ENCODE data around the gene PLXNA4. TPM values are rescaled to one million over a fixed set of nuclear protein-coding genes. Genes with fewer than 3 reads are reported as not detected.

PLXNA4 gene
- total and polyA plus RNA-seq, 9 of the 15 experiments (the other 6 are each of a cell fraction or from before 2014, with no cell fraction given) = under 0.01 to 0.09 TPM; not detected in 7

DNA sequence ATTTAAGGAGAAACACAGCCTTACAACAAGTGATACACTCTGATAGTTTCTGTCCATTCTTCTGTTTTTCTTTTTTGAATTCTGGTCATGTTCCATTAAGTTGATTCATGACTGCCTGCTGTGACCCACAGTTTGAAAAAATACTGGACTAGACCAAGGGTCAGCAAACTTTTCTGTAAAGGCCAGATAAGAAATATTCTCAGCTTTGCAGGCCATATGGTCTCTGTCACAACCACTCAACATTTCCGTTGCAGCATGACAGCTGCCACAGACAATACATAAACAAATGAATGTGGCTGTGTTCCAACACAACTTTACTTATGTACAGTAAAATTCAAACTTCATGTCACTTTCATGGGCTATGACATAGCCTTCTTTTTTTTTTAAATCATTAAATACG is 156.7 kb downstream of the PLXNA4 start (continued):
- TF ChIP-seq, protein P1, sequence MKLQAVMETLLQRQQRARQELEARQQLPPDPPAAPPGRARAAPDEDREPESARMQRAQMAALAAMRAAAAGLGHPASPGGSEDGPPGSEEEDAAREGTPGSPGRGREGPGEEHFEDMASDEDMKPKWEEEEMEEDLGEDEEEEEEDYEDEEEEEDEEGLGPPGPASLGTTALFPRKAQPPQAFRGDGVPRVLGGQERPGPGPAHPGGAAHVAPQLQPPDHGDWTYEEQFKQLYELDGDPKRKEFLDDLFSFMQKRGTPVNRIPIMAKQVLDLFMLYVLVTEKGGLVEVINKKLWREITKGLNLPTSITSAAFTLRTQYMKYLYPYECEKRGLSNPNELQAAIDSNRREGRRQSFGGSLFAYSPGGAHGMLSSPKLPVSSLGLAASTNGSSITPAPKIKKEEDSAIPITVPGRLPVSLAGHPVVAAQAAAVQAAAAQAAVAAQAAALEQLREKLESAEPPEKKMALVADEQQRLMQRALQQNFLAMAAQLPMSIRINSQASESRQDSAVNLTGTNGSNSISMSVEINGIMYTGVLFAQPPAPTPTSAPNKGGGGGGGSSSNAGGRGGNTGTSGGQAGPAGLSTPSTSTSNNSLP (IDR thresholded peaks at IDR 0.05; ENCODE audit: borderline replicate concordance, low read depth, low read length) = no peak
- TF ChIP-seq JUN (IDR thresholded peaks at IDR 0.05; ENCODE audit: borderline replicate concordance, low read depth, low read length) = no peak
- no peak for TF ChIP-seq JUN (CRISPR knock-in tag; IDR thresholded peaks at IDR 0.05; ENCODE audit: borderline replicate concordance)

DNA sequence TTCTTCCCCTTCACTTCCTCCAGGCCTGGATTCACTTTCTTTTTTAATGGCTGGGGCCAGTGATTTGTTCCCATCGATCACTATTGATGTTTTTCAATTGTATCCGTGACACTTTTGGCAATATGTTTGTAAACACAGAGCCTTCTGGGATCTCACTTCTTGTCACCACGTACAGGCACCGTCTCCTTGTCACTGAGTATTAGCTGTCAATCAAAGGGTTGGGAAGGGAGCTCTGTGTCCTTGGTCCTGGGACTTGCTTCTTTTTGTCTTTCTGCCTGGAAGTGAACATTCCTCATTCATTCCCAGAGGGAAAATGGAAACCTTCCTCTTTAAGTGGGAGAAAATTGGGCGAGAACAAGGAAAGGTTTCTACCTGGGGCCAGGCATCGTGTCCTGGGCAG is 157.4 kb downstream of the PLXNA4 start:
- peaks cover 0 to 17% of the 10 kb centered on the region in 2 experiments; a peak in 3 of 5 replicates for H3K27me3 ChIP-seq (ENCODE audit: control insufficient read depth in 2 of 2, insufficient read depth in 2 of 2, low read length in 2 of 2)
- TF ChIP-seq NFYB (IDR thresholded peaks at IDR 0.05; ENCODE audit: extremely low read depth, insufficient read length) (no peak), ZNF347 (CRISPR knock-in tag; IDR thresholded peaks at IDR 0.05; ENCODE audit: low read depth) (no peak), ZNF586 (CRISPR knock-in tag; conservative IDR thresholded peaks at IDR 0.05) (no peak)
- TF ChIP-seq, protein P2, sequence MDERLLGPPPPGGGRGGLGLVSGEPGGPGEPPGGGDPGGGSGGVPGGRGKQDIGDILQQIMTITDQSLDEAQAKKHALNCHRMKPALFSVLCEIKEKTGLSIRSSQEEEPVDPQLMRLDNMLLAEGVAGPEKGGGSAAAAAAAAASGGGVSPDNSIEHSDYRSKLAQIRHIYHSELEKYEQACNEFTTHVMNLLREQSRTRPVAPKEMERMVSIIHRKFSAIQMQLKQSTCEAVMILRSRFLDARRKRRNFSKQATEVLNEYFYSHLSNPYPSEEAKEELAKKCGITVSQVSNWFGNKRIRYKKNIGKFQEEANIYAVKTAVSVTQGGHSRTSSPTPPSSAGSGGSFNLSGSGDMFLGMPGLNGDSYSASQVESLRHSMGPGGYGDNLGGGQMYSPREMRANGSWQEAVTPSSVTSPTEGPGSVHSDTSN (CRISPR knock-in tag; IDR thresholded peaks at IDR 0.05; ENCODE audit: low read depth) = no peak
- TF ChIP-seq, protein P2 (tag; conservative IDR thresholded peaks at IDR 0.05; ENCODE audit: low read depth) = peak; percentile 56; the same call in 1 of the 2 replicates
- TF ChIP-seq, protein P3, sequence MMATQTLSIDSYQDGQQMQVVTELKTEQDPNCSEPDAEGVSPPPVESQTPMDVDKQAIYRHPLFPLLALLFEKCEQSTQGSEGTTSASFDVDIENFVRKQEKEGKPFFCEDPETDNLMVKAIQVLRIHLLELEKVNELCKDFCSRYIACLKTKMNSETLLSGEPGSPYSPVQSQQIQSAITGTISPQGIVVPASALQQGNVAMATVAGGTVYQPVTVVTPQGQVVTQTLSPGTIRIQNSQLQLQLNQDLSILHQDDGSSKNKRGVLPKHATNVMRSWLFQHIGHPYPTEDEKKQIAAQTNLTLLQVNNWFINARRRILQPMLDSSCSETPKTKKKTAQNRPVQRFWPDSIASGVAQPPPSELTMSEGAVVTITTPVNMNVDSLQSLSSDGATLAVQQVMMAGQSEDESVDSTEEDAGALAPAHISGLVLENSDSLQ (IDR thresholded peaks at IDR 0.05) = peak; percentile 86
- TF ChIP-seq, protein P4, sequence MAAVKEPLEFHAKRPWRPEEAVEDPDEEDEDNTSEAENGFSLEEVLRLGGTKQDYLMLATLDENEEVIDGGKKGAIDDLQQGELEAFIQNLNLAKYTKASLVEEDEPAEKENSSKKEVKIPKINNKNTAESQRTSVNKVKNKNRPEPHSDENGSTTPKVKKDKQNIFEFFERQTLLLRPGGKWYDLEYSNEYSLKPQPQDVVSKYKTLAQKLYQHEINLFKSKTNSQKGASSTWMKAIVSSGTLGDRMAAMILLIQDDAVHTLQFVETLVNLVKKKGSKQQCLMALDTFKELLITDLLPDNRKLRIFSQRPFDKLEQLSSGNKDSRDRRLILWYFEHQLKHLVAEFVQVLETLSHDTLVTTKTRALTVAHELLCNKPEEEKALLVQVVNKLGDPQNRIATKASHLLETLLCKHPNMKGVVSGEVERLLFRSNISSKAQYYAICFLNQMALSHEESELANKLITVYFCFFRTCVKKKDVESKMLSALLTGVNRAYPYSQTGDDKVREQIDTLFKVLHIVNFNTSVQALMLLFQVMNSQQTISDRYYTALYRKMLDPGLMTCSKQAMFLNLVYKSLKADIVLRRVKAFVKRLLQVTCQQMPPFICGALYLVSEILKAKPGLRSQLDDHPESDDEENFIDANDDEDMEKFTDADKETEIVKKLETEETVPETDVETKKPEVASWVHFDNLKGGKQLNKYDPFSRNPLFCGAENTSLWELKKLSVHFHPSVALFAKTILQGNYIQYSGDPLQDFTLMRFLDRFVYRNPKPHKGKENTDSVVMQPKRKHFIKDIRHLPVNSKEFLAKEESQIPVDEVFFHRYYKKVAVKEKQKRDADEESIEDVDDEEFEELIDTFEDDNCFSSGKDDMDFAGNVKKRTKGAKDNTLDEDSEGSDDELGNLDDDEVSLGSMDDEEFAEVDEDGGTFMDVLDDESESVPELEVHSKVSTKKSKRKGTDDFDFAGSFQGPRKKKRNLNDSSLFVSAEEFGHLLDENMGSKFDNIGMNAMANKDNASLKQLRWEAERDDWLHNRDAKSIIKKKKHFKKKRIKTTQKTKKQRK (IDR thresholded peaks at IDR 0.05; ENCODE audit: borderline replicate concordance, low read depth, low read length) = no peak

More for the DNA sequence above, 157.4 kb downstream of the PLXNA4 start:
- FAIRE-seq (no peak), DNase-seq (ENCODE audit: extremely low read depth in 1 of 4, low spot score in 3 of 4) (no peak), ATAC-seq (no peak)
- intact Hi-C loops (cut with micrococcal nuclease) = no loop called here
- no TSS peak for BruUV-seq (replicated peaks)
- no peaks in the 10 kb centered on the region for H3K9me1 ChIP-seq (ENCODE audit: control insufficient read depth, insufficient read depth, low read length)
- peaks cover 0 to 4% of the 10 kb centered on the region in 2 experiments; a peak in 3 of 5 replicates for H3K4me1 ChIP-seq (replicated peaks in 1 of 2; ENCODE audit: control insufficient read depth in 2 of 2, insufficient read depth in 2 of 2, low read length in 2 of 2)
- no peaks in the 10 kb centered on the region for H3K36me3 ChIP-seq (ENCODE audit: control insufficient read depth, insufficient read depth, low read length)
- no peaks in the 10 kb centered on the region for H3K79me2 ChIP-seq (ENCODE audit: control insufficient read depth, insufficient read depth, low read length)
- H3K4me3 ChIP-seq = no peak overlapping the region
- H2AFZ ChIP-seq (ENCODE audit: low read depth, low read length) = no peak overlapping the region
- in situ Hi-C loops (cut with MboI) = no loop called here
- H3K4me2 ChIP-seq (ENCODE audit: insufficient read depth, low read length) = no peak overlapping the region
- ChIA-PET POLR2A (interaction anchor here (0.6 to 1.4 kb wide), 2 partner anchors 10 to 21 kb away, joined by 3 read pairs; no protein-coding TSS in a partner anchor), CTCF (ENCODE audit: low intra/inter-chr PET ratio) (no interaction called here)
- H3K27ac ChIP-seq (ENCODE audit: extremely low read depth, low read depth, low read length) = no peak overlapping the region
- no peaks in the 10 kb centered on the region for H4K20me1 ChIP-seq (replicated peaks; ENCODE audit: control insufficient read depth, insufficient read depth, low read length)
- WGBS (ENCODE audit: insufficient coverage, low coverage, missing lambda C conversion rate) = 0% methylated on average over 6 of the region's 6 CpGs
- H3K9ac ChIP-seq (ENCODE audit: insufficient read depth in 1 of 2, low read depth in 2 of 2, low read length in 2 of 2) = no peak overlapping the region
- no peaks in the 10 kb centered on the region for H3K9me3 ChIP-seq (replicated peaks; ENCODE audit: control insufficient read depth, insufficient read depth, low read depth, low read length)
